H1 (cell line): ENCODE measurements around the gene FAN1. TPM values are rescaled to one million over a fixed set of nuclear protein-coding genes. Genes with fewer than 3 reads are reported as not detected.

Experiments used
- CTCF ChIA-PET: fragments of 300-600 bp; sonication (Branson Sonifier 250); formaldehyde crosslinking; loops from one replicate; lab custom pipeline; 2021; ENCODE audit not compliant: partially characterized antibody; lab: Charles Lee
- POLR2A ChIA-PET: fragments of 300-600 bp; sonication (Branson Sonifier 250); formaldehyde crosslinking; loops from one replicate; lab custom pipeline; 2021; ENCODE audit warnings: inconsistent platforms; ENCODE audit not compliant: partially characterized antibody; lab: Charles Lee
- DNase-seq, 2 experiments: peaks; one replicate each; pipeline versions ENCODE4 v3.0.0 to v3.0.0-alpha.2; 2010 to 2022; ENCODE audit warnings: low spot score in 2 of 2, low read depth in 1 of 2, mixed read lengths in 1 of 2
- FAIRE-seq: peaks from 2 replicates; lab custom pipeline; 2011; peaks lifted over from hg19 to GRCh38; lab: Jason Lieb, UNC
- H2AFZ ChIP-seq: 2 replicates; pipeline ENCODE4 v1.8.1; 2012; ENCODE audit warnings: low read length, inconsistent platforms
- H2AK5ac ChIP-seq: 2 replicates; pipeline ENCODE4 v1.6.1; 2013; ENCODE audit warnings: low read depth, low read length
- H2BK120ac ChIP-seq: replicated peaks from 2 replicates; pipeline ENCODE3; 2013; ENCODE audit warnings: low read depth, low read length, inconsistent platforms
- H2BK12ac ChIP-seq: 2 replicates; pipeline ENCODE4 v1.6.1; 2013; ENCODE audit warnings: low read depth, low read length
- H2BK15ac ChIP-seq: 2 replicates; pipeline ENCODE4 v1.6.1; 2013; ENCODE audit warnings: low read length
- H2BK20ac ChIP-seq: 2 replicates; pipeline ENCODE4 v1.6.1; 2013; ENCODE audit warnings: low read length
- H2BK5ac ChIP-seq: 2 replicates; pipeline ENCODE4 v1.6.1; 2013; ENCODE audit warnings: low read depth, low read length
- H3K14ac ChIP-seq: 2 replicates; pipeline ENCODE4 v1.6.1; 2013; ENCODE audit warnings: inconsistent platforms; ENCODE audit not compliant: insufficient read length
- H3K18ac ChIP-seq: 2 replicates; pipeline ENCODE4 v1.6.1; 2013; ENCODE audit warnings: low read length; ENCODE audit errors: extremely low read depth
- H3K23ac ChIP-seq: 2 replicates; pipeline ENCODE4 v1.6.1; 2013; ENCODE audit warnings: inconsistent platforms; ENCODE audit not compliant: insufficient read length
- H3K23me2 ChIP-seq: 2 replicates; pipeline ENCODE4 v1.6.1; 2013; ENCODE audit warnings: low read depth, low read length
- H3K27ac ChIP-seq: 2 replicates; pipeline ENCODE4 v1.6.1; 2011; ENCODE audit warnings: low read depth, low read length, inconsistent platforms
- H3K27me3 ChIP-seq, 4 experiments: replicated peaks in 1 of 4; 1 replicate in 1 of 4; 2 replicates in 3 of 4; pipeline versions ENCODE4 v1.6.1 to v1.8.1; 2011 to 2013; ENCODE audit warnings: low read length in 3 of 4, mild to moderate bottlenecking in 3 of 4, inconsistent platforms in 2 of 4, mixed read lengths in 2 of 4, moderate library complexity in 1 of 4; ENCODE audit not compliant: control insufficient read depth in 3 of 4, insufficient read depth in 3 of 4; ENCODE audit errors: extremely low read depth in 1 of 4
- H3K36me3 ChIP-seq, 4 experiments: 2 replicates each; pipeline versions ENCODE4 v1.6.1 to v1.8.1; 2011 to 2013; ENCODE audit warnings: mild to moderate bottlenecking in 4 of 4, low read length in 3 of 4, moderate library complexity in 2 of 4, control low read depth in 1 of 4, inconsistent platforms in 1 of 4; ENCODE audit not compliant: insufficient read depth in 4 of 4, control insufficient read depth in 2 of 4
- H3K4ac ChIP-seq: replicated peaks from 2 replicates; pipeline ENCODE3; 2013; ENCODE audit warnings: low read length, low read depth, mixed read lengths, inconsistent platforms; ENCODE audit not compliant: insufficient read length
- H3K4me1 ChIP-seq, 4 experiments: replicated peaks in 1 of 4; 1 replicate in 1 of 4; 2 replicates in 3 of 4; pipeline versions ENCODE4 v1.6.1 to v1.8.1; 2011 to 2013; ENCODE audit warnings: low read length in 3 of 4, inconsistent platforms in 2 of 4, mixed read lengths in 1 of 4; ENCODE audit not compliant: insufficient read depth in 4 of 4, control insufficient read depth in 3 of 4
- H3K4me2 ChIP-seq, 2 experiments: 2 replicates each; pipeline versions ENCODE4 v1.6.1 to v1.8.1; 2011 to 2013; ENCODE audit warnings: low read depth in 2 of 2, low read length in 2 of 2, control low read depth in 1 of 2, inconsistent platforms in 1 of 2, mild to moderate bottlenecking in 1 of 2; ENCODE audit not compliant: insufficient read depth in 1 of 2
- H3K4me3 ChIP-seq, 4 experiments: fragments of 200-600, 300-600 bp in 1 of 4; sonication (generic), shearing (Covaris generic), sonication (Bioruptor Twin) in 1 of 4; 2 replicates each; pipeline versions ENCODE4 v1.5.1 to v1.8.1; 2011 to 2016; ENCODE audit warnings: low read length in 4 of 4, low read depth in 3 of 4, control low read depth in 2 of 4, inconsistent platforms in 2 of 4, mild to moderate bottlenecking in 2 of 4, mixed read lengths in 1 of 4, moderate library complexity in 1 of 4; ENCODE audit not compliant: insufficient read depth in 2 of 4; ENCODE audit errors: extremely low read depth in 1 of 4
- H3K56ac ChIP-seq: replicated peaks from 2 replicates; pipeline ENCODE3; 2013; ENCODE audit warnings: low read depth, mild to moderate bottlenecking, mixed read lengths, low read length, inconsistent platforms; ENCODE audit not compliant: insufficient read length
- H3K79me1 ChIP-seq: 2 replicates; pipeline ENCODE4 v1.6.1; 2013; ENCODE audit warnings: low read depth, low read length, control low read depth
- H3K79me2 ChIP-seq, 2 experiments: 2 replicates each; pipeline versions ENCODE4 v1.6.1 to v1.8.1; 2012 to 2013; ENCODE audit warnings: low read length in 2 of 2, mild to moderate bottlenecking in 2 of 2, inconsistent platforms in 1 of 2; ENCODE audit not compliant: insufficient read depth in 2 of 2, control insufficient read depth in 1 of 2
- H3K9ac ChIP-seq, 4 experiments: replicated peaks in 1 of 4; 1 replicate in 1 of 4; 2 replicates in 3 of 4; pipeline versions ENCODE4 v1.6.1 to v1.8.1; 2011 to 2013; ENCODE audit warnings: low read depth in 3 of 4, low read length in 3 of 4, control low read depth in 2 of 4, mild to moderate bottlenecking in 2 of 4, moderate library complexity in 2 of 4, inconsistent platforms in 1 of 4; ENCODE audit errors: extremely low read depth in 1 of 4
- H3K9me3 ChIP-seq, 2 experiments: 2 replicates each; pipeline versions ENCODE4 v1.6.1 to v1.8.1; 2012 to 2013; ENCODE audit warnings: mild to moderate bottlenecking in 2 of 2, moderate library complexity in 2 of 2, control low read depth in 1 of 2, inconsistent platforms in 1 of 2, low read depth in 1 of 2, low read length in 1 of 2, mixed read lengths in 1 of 2; ENCODE audit not compliant: insufficient read depth in 2 of 2
- H4K20me1 ChIP-seq, 2 experiments: replicated peaks in 1 of 2; 2 replicates each; pipeline versions ENCODE3 to v1.8.1; 2011 to 2013; ENCODE audit warnings: inconsistent platforms in 2 of 2, low read length in 2 of 2, mild to moderate bottlenecking in 1 of 2; ENCODE audit not compliant: insufficient read depth in 2 of 2, control insufficient read depth in 1 of 2
- H4K5ac ChIP-seq: 2 replicates; pipeline ENCODE4 v1.6.1; 2013; ENCODE audit warnings: low read length, low read depth, mixed read lengths, inconsistent platforms; ENCODE audit not compliant: insufficient read length
- H4K8ac ChIP-seq: 2 replicates; pipeline ENCODE4 v1.8.0; 2013; ENCODE audit warnings: mild to moderate bottlenecking, moderate library complexity, low read length, inconsistent platforms; ENCODE audit not compliant: insufficient read depth; ENCODE audit errors: extremely low read depth
- H4K91ac ChIP-seq: replicated peaks from 2 replicates; pipeline ENCODE3; 2013; ENCODE audit warnings: low read length, mixed read lengths, inconsistent platforms; ENCODE audit not compliant: insufficient read length
- HDAC2 ChIP-seq, 2 experiments: fragments of 300-600 bp in 1 of 2; sonication (generic) in 1 of 2; IDR thresholded peaks; 2 replicates each; pipeline ENCODE4 v1.6.1; 2011 to 2012; ENCODE audit warnings: low read depth in 2 of 2, low read length in 2 of 2, mild to moderate bottlenecking in 2 of 2, moderate library complexity in 2 of 2, borderline replicate concordance in 1 of 2, inconsistent platforms in 1 of 2
- POLR2AphosphoS5 ChIP-seq: IDR thresholded peaks from 2 replicates; pipeline ENCODE4 v1.6.1; 2011; ENCODE audit warnings: low read depth, low read length
- SIN3A ChIP-seq, 2 experiments: IDR thresholded peaks in 1 of 2; conservative IDR thresholded peaks in 1 of 2; 2 replicates each; pipeline ENCODE4 v1.6.1; 2011 to 2012; ENCODE audit warnings: low read length in 2 of 2, improper control_type of control experiment in 1 of 2, low read depth in 1 of 2, mild to moderate bottlenecking in 1 of 2
- SRF ChIP-seq: IDR thresholded peaks from 2 replicates; pipeline ENCODE4 v1.6.1; 2011; ENCODE audit warnings: mild to moderate bottlenecking, low read depth, low read length, moderate library complexity
- TAF1 ChIP-seq: IDR thresholded peaks from 2 replicates; pipeline ENCODE4 v1.6.1; 2011; ENCODE audit warnings: mild to moderate bottlenecking, low read depth, low read length
- WGBS, 2 experiments: shearing (Covaris generic) in 1 of 2; methylation state at CpG; one replicate each; pipeline versions ENCODE4 v1.1.6 to v1.1.7; 2013 to 2015; ENCODE audit warnings: low lambda C conversion rate in 2 of 2, mixed read lengths in 2 of 2, inconsistent platforms in 1 of 2, low coverage in 1 of 2, missing lambda C conversion rate in 1 of 2; ENCODE audit not compliant: insufficient replicate concordance in 2 of 2, insufficient coverage in 1 of 2, insufficient read length in 1 of 2; ENCODE audit errors: extremely low coverage in 1 of 2, missing lambda C conversion rate in 1 of 2; 5-methylcytosine and 5-hydroxymethylcytosine counted together
- polyA plus RNA-seq, 7 experiments: library from polyadenylated mRNA; depleted of rRNA in 3 of 7; stranded (reverse) in 5 of 7; unstranded in 2 of 7; fragments of >200 nt in 5 of 7; fragments of 200-250 nt in 2 of 7; gene quantifications; 1 replicate in 5 of 7; 2 replicates in 1 of 7; 4 replicates in 1 of 7; pipeline versions ENCODE4 v1.2.1 to v1.2.3, GENCODE V29; 2011 to 2013; ENCODE audit warnings: missing spikeins in 2 of 7, mixed read lengths in 2 of 7
- total RNA-seq: library from RNA; stranded (reverse); fragmentation: NEBNext Ultra II Directional; extraction: Animal tissue kit (Norgen Biotek cat#: 25700); gene quantifications from 2 replicates; pipeline ENCODE4 v1.2.1, GENCODE V29; 2021

Gene FAN1
- total and polyA plus RNA-seq, 2 of the 8 experiments (the other 6 are each of a cell fraction or from before 2014, with no cell fraction given), result 8.6 to 24.9 TPM

GRCh38 chr15:30953183-30953582 is 49.5 kb downstream of the FAN1 start:
- H2BK12ac ChIP-seq, result no peak overlapping the region
- H2BK20ac ChIP-seq, result no peak overlapping the region
- TF ChIP-seq SIN3A (conservative IDR thresholded peaks at IDR 0.05 in 1 of 2, IDR thresholded peaks at IDR 0.05 in 1 of 2; ENCODE audit: low read depth in 1 of 2, low read length in 2 of 2) (no peak), TAF1 (no peak), SRF (no peak), HDAC2 (IDR thresholded peaks at IDR 0.05; ENCODE audit: borderline replicate concordance in 1 of 2, low read depth in 2 of 2, low read length in 2 of 2) (no peak), POLR2AphosphoS5 (no peak)
- TF ChIP-seq, all 59 proteins: peak for 0
- Histone ChIP-seq H4K20me1 (no peaks in the 10 kb centered on the region), H3K4ac (no peak overlapping the region), H3K56ac (no peak overlapping the region), H3K9me3 (no peaks in the 10 kb centered on the region; a peak in 1 of 4 replicates), H3K18ac (no peak overlapping the region), H3K23me2 (no peaks in the 10 kb centered on the region), H3K4me2 (no peak overlapping the region), H2BK15ac (no peak overlapping the region), H3K79me2 (no peaks in the 10 kb centered on the region), H4K91ac (no peak overlapping the region), H3K14ac (no peak overlapping the region), H3K4me1 (peaks cover 0 to 2% (median 0%) of the 10 kb centered on the region in 4 experiments; a peak in 1 of 7 replicates), H3K23ac (no peak overlapping the region), H3K9ac (no peak overlapping the region), H3K79me1 (no peaks in the 10 kb centered on the region), H3K4me3 (no peak overlapping the region), H4K8ac (no peak overlapping the region), H3K27me3 (no peaks in the 10 kb centered on the region), H4K5ac (no peak overlapping the region), H3K27ac (no peak overlapping the region), H2BK5ac (no peak overlapping the region), H2AFZ (no peak overlapping the region), H2BK120ac (no peak overlapping the region), H2AK5ac (no peak overlapping the region), H3K36me3 (peaks cover 0 to 46% (median 16%) of the 10 kb centered on the region in 4 experiments; a peak in 6 of 8 replicates)
- DNase-seq (no peak), FAIRE-seq (no peak)
- CTCF ChIA-PET, result interaction anchor here (0.9 kb wide), 1 partner anchor 8 kb away, joined by 6 read pairs; no protein-coding TSS in a partner anchor
- 92% methylated on average over 7 of the region's 7 CpGs; no CpG with 5 or more reads in 1 of the 2 experiments for WGBS, 2 experiments
- POLR2A ChIA-PET, result no interaction called here
